ENCODE results near the gene DDAH2. TPM values are rescaled to one million over a fixed set of nuclear protein-coding genes. Genes with fewer than 3 reads are reported as not detected.

Gene DDAH2
- total RNA-seq, 2 donors from 2014 or later: 6.7 to 42.6 TPM

DNA sequence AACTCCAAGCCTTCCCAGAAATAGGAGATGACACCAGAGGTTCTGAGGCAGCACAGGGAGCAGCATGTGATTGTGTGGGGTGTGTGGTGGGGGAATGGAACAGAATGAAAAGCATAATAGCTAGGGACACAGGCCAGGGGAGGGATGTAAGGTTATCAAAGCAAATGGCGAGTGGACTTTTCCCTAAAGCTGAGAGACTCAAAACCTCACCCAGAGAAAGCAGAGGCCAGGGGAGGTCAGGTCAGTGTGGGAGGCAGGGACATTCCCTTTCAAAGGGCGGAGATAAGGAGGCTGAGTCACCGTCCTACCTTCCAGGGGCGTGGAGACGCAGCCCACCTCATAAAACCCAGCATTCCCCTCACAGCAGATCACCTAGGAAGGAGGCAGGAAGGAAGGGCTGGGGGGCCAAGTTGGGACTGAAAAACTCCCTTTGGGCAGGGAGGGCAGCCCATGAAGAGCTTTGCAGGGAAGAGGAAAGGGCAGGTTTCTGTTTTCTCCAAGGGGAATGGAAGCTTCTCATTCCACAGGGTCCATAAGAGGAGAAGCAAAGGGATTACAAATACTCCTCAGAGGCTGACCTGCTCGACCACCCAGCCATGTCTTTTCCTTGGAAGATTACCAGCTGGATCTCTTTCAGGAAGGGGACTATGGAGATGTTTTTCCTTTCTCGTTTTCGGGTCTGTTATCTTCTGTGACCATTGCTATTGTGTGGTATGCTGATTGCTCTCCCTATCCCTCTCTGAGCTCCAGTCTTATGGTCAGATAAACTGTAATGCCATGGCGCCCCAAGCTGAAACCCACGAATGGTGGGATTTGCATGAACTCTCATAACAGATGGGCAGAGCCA lies 38.6 kb downstream of the DDAH2 start:
- H3K9me3 Mint-ChIP-seq: no peaks in the 10 kb centered on the region
- no peak for DNase-seq (ENCODE audit: low spot score in 2 of 2)
- peak overlapping the region; percentile 83 to 93 for H3K27ac Mint-ChIP-seq
- H3K36me3 Mint-ChIP-seq: peaks cover 0 to 6% of the 10 kb centered on the region in 2 donors
- peak in 1 of 2 donors; percentile 69 for ATAC-seq

DNA sequence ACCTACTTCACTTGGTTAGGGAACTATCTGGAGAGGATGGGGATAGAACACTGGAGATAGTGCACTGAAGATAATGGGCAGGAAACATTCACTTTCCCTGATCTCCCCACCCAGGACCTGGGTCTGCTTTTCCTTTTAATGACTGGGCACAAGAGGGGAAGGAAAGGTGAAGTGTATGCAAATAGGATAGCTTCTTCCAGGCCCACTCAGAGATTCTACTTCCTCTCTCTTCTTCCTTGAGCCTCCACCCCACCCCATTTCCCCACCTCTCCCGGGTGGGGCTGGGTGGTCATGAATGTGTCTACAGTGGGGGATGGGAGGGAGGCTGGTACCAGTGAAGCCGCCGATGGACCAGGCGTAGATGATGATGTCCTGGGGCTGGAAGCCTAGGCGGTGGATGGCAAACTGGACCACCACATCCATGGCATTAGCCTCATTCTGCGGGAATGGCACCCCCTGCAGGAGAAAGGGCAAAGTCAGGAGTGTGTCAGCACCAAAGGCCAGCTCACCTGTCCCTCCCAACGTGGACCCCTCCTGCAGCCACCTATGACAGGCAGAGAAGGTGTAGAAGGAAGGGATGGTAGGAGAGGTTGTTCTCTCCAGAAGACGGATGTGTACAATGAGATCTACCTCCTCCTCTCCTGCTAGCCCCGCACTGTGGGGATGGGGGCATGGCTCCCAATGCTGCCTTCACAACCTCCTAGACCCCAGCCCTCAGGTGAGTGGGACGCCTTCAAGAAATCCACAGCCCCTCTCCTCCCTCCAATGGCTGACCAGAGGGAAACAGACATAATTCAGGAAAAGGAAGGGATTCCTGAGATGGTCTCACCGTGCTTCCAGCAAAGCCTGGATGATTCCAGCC lies 39.6 kb downstream of the DDAH2 start:
- Mint-ChIP-seq H3K36me3 (peaks cover 0 to 6% of the 10 kb centered on the region in 2 donors), H3K27ac (peak overlapping the region; percentile 83 to 93), H3K9me3 (no peaks in the 10 kb centered on the region)
- DNase-seq (ENCODE audit: low spot score in 2 of 2): peak in 1 of 2 donors; percentile 31
- ATAC-seq: peak in 1 of 2 donors; percentile 46

DNA sequence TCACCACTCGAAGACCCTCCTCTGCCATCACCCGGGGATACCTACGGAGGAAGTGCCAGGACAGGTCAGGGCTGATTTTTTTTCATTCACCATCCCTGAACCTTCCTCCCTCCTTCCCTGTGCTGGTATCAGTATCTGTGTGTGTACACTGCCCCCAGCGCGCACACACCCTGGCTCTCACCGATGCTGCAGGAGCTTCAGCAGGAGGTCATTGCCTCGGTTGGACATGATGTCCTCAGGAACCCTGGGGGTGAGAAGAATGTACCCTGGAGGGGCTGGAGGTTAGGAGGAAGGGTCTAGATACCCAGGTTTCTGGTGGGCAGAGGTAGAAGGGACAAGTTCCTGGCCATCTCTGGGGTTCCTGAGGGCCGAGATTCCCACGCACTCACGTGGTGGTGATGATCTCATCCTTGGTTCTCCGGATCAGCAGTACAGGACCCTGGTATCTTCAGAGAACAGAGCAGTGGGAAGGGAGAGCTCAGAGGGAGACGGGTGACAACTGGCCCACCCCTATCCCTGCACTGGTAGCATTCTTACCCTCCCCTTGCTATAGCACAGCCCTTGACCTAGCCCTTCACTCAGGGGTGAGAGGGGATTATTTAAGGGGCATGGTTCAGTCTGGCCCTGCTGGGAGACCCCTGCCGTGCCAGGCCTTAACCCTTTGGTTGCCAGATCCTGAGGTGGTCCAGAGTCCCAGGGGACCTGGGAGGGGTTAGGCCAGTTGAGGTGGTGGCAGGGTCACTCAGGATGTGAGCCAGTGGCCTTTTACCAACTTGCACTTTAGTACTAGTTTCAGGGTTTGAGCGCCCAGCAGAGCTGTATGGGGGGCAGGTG lies 41.0 kb downstream of the DDAH2 start:
- H3K27ac Mint-ChIP-seq: peak overlapping the region in 1 of 2 donors; percentile 48
- no peak for ATAC-seq
- peaks cover 0 to 4% of the 10 kb centered on the region in 2 donors for H3K36me3 Mint-ChIP-seq

DNA sequence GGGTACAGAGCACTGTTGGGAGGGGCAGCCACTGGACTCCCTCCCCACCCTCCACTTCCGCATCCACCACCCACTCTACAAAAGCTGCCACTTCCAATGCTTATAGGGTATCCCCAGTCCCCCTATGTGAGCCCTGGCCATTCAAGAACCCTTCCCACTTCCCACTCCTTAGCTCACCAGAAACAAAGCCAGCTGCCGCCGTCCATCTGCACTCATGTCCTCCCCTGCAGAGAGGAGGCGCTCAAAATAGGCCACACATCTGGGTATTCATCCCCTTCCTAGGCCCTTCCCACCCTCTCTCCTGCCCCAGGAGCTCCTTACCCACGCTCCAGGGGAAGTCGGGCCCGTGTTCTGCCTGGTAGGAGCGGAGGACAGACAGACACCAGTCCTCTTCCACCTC lies 41.8 kb downstream of the DDAH2 start:
- DNase-seq (ENCODE audit: low spot score in 2 of 2): no peak
- no peaks in the 10 kb centered on the region for H3K9me3 Mint-ChIP-seq
- H3K36me3 Mint-ChIP-seq: no peaks in the 10 kb centered on the region
- H3K27ac Mint-ChIP-seq: no peak overlapping the region
- ATAC-seq: no peak

More for the DNA sequence above, 41.0 kb downstream of the DDAH2 start:
- no peaks in the 10 kb centered on the region for H3K9me3 Mint-ChIP-seq
- no peak for DNase-seq (ENCODE audit: low spot score in 2 of 2)

DNA sequence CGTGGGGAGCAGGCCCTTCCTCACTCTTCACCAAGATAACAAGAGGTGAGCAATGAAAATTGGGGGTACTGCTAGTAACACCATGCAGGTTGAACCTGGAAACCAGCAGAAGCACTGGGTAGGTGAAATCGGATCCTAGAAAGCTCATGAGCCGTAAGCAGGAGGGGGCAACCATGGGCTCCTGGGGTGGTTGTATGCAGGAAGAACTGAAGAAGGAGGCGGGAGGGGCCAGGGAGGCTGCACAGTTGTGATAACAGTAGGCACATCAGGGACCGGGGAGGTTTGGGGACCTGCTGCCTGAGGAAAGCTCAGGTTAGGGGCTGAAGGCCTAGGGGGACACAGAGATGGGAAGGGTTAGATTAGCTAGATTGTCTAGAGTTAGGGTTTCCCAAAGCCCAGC lies 42.6 kb downstream of the DDAH2 start:
- no peak for DNase-seq (ENCODE audit: low spot score in 2 of 2)
- no peak overlapping the region for H3K27ac Mint-ChIP-seq
- no peaks in the 10 kb centered on the region for H3K36me3 Mint-ChIP-seq
- no peak for ATAC-seq
- H3K9me3 Mint-ChIP-seq: no peaks in the 10 kb centered on the region

DNA sequence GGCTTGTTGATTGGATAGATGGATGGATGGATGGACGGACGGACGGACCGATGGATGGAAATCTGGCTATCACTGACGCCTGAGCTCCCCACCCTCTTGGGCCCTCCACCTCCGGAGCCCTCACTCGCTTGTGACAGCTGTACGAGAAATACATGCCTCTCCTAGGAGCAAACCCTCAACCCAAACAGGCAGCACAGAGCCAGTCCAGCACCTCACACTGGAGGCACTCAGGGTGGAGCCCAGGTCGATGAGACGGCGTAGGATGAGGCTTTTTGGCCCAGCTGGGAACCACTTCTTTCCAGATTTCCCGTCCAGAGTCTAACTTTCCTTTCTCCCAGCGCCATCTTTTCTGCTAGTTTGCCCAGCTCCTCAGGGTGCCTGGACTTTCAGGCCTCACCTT lies 45.5 kb downstream of the DDAH2 start:
- H3K27ac Mint-ChIP-seq: no peak overlapping the region
- H3K9me3 Mint-ChIP-seq: no peaks in the 10 kb centered on the region
- ATAC-seq: no peak
- no peak for DNase-seq (ENCODE audit: low spot score in 2 of 2)
- H3K36me3 Mint-ChIP-seq: no peaks in the 10 kb centered on the region

DNA sequence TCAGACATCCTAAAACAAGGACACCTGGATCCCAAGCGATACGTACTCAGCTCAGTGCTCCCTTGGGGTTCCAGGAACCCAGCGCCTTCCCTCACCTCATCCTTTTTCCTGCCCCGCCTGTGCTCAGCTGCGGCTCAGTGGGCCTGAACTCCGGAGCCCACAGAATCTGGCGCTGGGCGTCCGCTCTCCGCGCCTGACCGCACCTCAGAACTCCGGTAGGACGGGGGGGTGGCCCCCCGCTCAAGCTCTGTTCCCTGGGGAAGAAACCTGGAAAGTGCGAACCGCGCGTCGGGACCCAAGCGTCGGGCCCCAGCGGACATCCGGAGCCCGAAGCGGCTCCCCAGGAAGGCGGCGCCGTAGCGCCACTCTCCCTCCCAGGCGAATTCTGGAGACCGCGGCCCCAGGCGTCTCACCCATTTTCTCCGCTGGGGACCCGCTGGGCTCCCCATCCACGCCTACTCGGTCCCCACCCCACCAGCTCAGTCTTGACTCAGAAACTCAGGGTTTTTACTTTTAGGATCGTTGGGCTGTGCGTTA lies 47.9 kb downstream of the DDAH2 start:
- peak; percentile 68 to 78 for ATAC-seq
- DNase-seq (ENCODE audit: low spot score in 2 of 2): peak; percentile 56 to 66
- Mint-ChIP-seq H3K36me3 (no peaks in the 10 kb centered on the region), H3K9me3 (no peaks in the 10 kb centered on the region), H3K27ac (peak overlapping the region in 1 of 2 donors; percentile 83)

DNA sequence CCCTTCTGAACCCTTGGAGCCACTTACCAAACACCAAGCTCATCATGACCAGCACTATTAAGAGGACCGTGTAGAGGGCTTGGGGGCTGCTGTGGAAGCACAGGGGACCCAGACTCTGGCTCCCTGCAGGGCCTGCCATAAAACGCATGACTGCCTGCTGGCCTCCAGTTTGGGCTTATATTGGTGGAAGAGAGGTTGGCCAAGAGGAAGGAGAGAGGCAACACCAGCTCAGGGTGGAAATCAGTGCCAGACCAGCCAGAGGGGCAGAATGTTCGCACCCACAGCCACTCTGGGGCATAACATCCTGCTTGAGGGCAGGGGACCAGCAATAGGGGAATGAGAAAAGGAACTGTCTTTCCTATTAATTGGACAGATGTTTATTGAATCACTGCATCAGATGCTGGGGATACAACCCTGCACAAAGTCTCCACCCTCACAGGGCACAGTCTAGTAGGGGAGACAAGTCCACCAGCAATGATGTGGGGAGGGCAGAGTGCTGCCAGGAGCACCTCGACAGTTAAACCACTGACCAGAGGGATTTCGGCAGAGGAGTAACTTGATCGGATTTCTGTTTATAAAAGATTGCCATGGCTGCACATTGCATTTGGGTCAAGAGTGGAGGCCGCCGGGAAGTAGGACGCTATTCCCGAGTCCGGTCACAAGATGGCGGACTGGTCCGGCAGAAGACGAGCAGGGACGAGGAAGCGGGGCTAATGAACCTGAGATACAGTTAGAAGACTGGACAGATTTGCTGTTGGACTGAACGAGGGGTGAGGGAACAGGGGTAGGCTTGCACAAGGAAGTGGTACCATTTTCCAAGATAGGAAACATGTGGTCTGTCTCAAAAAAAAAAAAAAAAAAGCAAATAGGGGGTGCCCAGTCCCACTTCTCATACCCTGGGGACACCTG lies 48.6 kb downstream of the DDAH2 start, which contains the start of gene LY6G5C:
Gene LY6G5C (minus strand): TSS at position 842 of the 909 bp plus-strand sequence. CDS start 694 bp downstream, at position 148.
- ATAC-seq: peak; percentile 64 to 74
- DNase-seq (ENCODE audit: low spot score in 2 of 2): peak; percentile 70 to 75
- peak within 1 kb of the TSS; percentile 15 to 83 for H3K27ac Mint-ChIP-seq
- H3K36me3 Mint-ChIP-seq: no peaks in the 10 kb centered on the region
- no peaks in the 10 kb centered on the region for H3K9me3 Mint-ChIP-seq

DNA sequence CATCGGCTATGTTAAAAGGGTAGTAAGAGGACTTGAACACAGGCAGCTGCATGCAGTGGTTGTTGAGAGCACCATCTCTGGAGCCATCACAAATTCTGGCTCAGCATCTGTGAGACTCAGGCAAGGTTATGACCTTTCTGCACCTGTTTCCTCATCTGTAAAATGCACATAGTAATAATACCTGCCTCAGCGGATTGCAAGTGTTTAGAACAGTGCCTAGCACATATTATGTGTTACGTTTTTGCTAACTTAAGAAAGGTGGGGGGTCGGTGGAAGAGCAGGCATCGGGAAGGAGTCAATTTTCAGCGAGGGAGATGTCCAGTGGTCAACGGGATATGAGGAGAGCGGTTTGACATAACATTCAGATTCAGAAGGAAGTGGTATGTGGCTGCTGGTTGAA lies 51.1 kb downstream of the DDAH2 start:
- DNase-seq (ENCODE audit: low spot score in 2 of 2): no peak
- peaks cover 0 to 6% of the 10 kb centered on the region in 2 donors for H3K36me3 Mint-ChIP-seq
- H3K27ac Mint-ChIP-seq: peak overlapping the region in 1 of 2 donors; percentile 29
- ATAC-seq: no peak
- H3K9me3 Mint-ChIP-seq: no peaks in the 10 kb centered on the region

Other genes starting within 250 kb of the DDAH2 start
- 10 to 100 TPM; 20.3 to 35.2 TPM for gene MICB, start 231.2 kb downstream of the DDAH2 start, total RNA-seq
- not detected for gene MCCD1, start 200.3 kb downstream of the DDAH2 start, total RNA-seq
- gene DDX39B, start 187.3 kb downstream of the DDAH2 start, total RNA-seq: 100 to 1,000 TPM; 569 to 658 TPM
- 1 to 10 TPM; 4.1 to 7.4 TPM for gene ATP6V1G2, start 182.7 kb downstream of the DDAH2 start, total RNA-seq
- 10 to 100 TPM; 19.4 to 39.7 TPM for gene NFKBIL1, start 181.7 kb downstream of the DDAH2 start, total RNA-seq
- 1,000 to 10,000 TPM in 1 of 2 donors, 100 to 1,000 TPM in 1; 266 to 1,366 TPM for gene LTA, start 157.0 kb downstream of the DDAH2 start, total RNA-seq
- gene TNF, start 153.7 kb downstream of the DDAH2 start, total RNA-seq: 100 to 1,000 TPM in 1 of 2 donors, 10 to 100 TPM in 1; 52.0 to 250 TPM
- gene LTB, start 146.9 kb downstream of the DDAH2 start, total RNA-seq: 100 to 1,000 TPM in 1 of 2 donors, 10 to 100 TPM in 1; 89.3 to 294 TPM
- gene LST1, start 143.0 kb downstream of the DDAH2 start, total RNA-seq: 10 to 100 TPM; 18.2 to 21.6 TPM
- gene NCR3, start 136.3 kb downstream of the DDAH2 start, total RNA-seq: 10 to 100 TPM; 12.7 to 17.2 TPM
- gene AIF1, start 114.1 kb downstream of the DDAH2 start, total RNA-seq: 100 to 1,000 TPM in 1 of 2 donors, 10 to 100 TPM in 1; 43.9 to 117 TPM
- 100 to 1,000 TPM; 253 to 336 TPM for gene PRRC2A, start 108.6 kb downstream of the DDAH2 start, total RNA-seq
- gene BAG6, start 76.6 kb downstream of the DDAH2 start, total RNA-seq: 100 to 1,000 TPM; 286 to 303 TPM
- 1 to 10 TPM; 2.6 to 2.7 TPM for gene APOM, start 73.4 kb downstream of the DDAH2 start, total RNA-seq
- 10 to 100 TPM; 15.0 to 16.4 TPM for gene C6orf47, start 68.5 kb downstream of the DDAH2 start, total RNA-seq
- gene GPANK1, start 64.3 kb downstream of the DDAH2 start, total RNA-seq: 10 to 100 TPM; 36.2 to 39.0 TPM
- 100 to 1,000 TPM; 242 to 251 TPM for gene CSNK2B, start 63.2 kb downstream of the DDAH2 start, total RNA-seq
- gene LY6G5B, start 59.3 kb downstream of the DDAH2 start, total RNA-seq: 10 to 100 TPM; 23.4 to 26.5 TPM
- gene LY6G5C, start 48.2 kb downstream of the DDAH2 start, total RNA-seq: 1 to 10 TPM; 1.8 to 4.1 TPM
- 10 to 100 TPM; 33.1 to 46.8 TPM for gene ABHD16A, start 26.0 kb downstream of the DDAH2 start, total RNA-seq
- not detected for gene LY6G6F, start 22.4 kb downstream of the DDAH2 start, total RNA-seq
- gene LY6G6D, start 14.0 kb downstream of the DDAH2 start, total RNA-seq: not detected
- not detected for gene LY6G6C, start 7.6 kb downstream of the DDAH2 start, total RNA-seq
- not detected for gene MPIG6B, start 5.9 kb downstream of the DDAH2 start, total RNA-seq
- gene CLIC1, start 7.2 kb upstream of the DDAH2 start, total RNA-seq: 100 to 1,000 TPM; 440 to 455 TPM
- 100 to 1,000 TPM; 116 to 158 TPM for gene MSH5, start 10.7 kb upstream of the DDAH2 start, total RNA-seq
- 10 to 100 TPM; 13.3 to 21.3 TPM for gene SAPCD1, start 33.4 kb upstream of the DDAH2 start, total RNA-seq
- gene VWA7, start 48.0 kb upstream of the DDAH2 start, total RNA-seq: 1 to 10 TPM in 1 of 2 donors, under 1 TPM in 1; 0.68 to 2.6 TPM
- 100 to 1,000 TPM in 1 of 2 donors, 10 to 100 TPM in 1; 57.7 to 127 TPM for gene VARS1, start 66.5 kb upstream of the DDAH2 start, total RNA-seq
- 100 to 1,000 TPM; 150 to 173 TPM for gene LSM2, start 77.7 kb upstream of the DDAH2 start, total RNA-seq
- gene HSPA1L, start 86.0 kb upstream of the DDAH2 start, total RNA-seq: 1 to 10 TPM; 2.3 to 2.8 TPM
- gene HSPA1A, start 86.2 kb upstream of the DDAH2 start, total RNA-seq: 10 to 100 TPM; 55.1 to 79.8 TPM
- 100 to 1,000 TPM in 1 of 2 donors, 10 to 100 TPM in 1; 53.8 to 171 TPM for gene HSPA1B, start 98.4 kb upstream of the DDAH2 start, total RNA-seq
- gene NEU1, start 133.5 kb upstream of the DDAH2 start, total RNA-seq: 10 to 100 TPM; 18.6 to 48.8 TPM
- gene SLC44A4, start 149.7 kb upstream of the DDAH2 start, total RNA-seq: under 1 TPM in 1 of 2 donors, not detected in 1; 0.29 TPM
- gene EHMT2, start 168.4 kb upstream of the DDAH2 start, total RNA-seq: 10 to 100 TPM; 40.1 to 58.5 TPM
- gene ZBTB12, start 172.8 kb upstream of the DDAH2 start, total RNA-seq: 1 to 10 TPM; 1.3 to 2.4 TPM
- 1 to 10 TPM in 1 of 2 donors, under 1 TPM in 1; 0.53 to 5.2 TPM for gene C2, start 198.4 kb upstream of the DDAH2 start, total RNA-seq
- 1 to 10 TPM; 1.9 to 3.6 TPM for gene CFB, start 216.8 kb upstream of the DDAH2 start, total RNA-seq
- gene NELFE, start 229.7 kb upstream of the DDAH2 start, total RNA-seq: 10 to 100 TPM; 69.7 to 70.9 TPM
- 100 to 1,000 TPM in 1 of 2 donors, 10 to 100 TPM in 1; 91.8 to 115 TPM for gene SKIC2, start 229.9 kb upstream of the DDAH2 start, total RNA-seq
- gene DXO, start 242.8 kb upstream of the DDAH2 start, total RNA-seq: 10 to 100 TPM; 16.2 to 18.5 TPM